HG03558 (cell line): ENCODE results near the gene APMAP.

Experiments used
- ATAC-seq: cut with Tn5 transposase; IDR thresholded peaks from one replicate; pipeline ENCODE4 v1.9.1; 2021; ENCODE audit warnings: moderate number of reproducible peaks; ENCODE audit not compliant: unreplicated experiment; ENCODE audit errors: extremely low read depth

Gene APMAP

GRCh38 chr20:25025091-25025861 lies 32.7 kb upstream of the APMAP start:
- ATAC-seq, result no peak

- ATAC-seq, result no peak
Observed at GRCh38 chr20:25024171-25024570, 31.6 kb upstream of the APMAP start.

DNA sequence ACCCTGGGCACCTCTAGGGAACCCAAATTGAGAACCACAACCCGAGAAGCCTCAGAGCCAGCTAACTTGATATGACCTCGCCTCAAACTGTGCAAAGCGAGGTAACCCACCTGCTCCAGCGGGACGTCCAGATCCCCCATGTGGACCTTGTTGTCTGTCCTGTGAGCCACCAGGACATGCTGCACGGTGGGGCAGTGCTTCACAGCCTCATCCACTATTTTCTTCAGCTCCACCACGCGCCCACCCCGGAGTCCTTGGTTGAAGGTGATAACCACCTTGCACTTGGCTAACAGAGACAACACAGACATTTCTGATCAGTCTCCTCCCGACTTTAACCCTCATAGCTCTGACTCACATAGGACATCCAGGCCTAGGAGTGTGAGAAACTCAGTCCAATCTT lies 30.8 kb upstream of the APMAP start:
- no peak for ATAC-seq

DNA sequence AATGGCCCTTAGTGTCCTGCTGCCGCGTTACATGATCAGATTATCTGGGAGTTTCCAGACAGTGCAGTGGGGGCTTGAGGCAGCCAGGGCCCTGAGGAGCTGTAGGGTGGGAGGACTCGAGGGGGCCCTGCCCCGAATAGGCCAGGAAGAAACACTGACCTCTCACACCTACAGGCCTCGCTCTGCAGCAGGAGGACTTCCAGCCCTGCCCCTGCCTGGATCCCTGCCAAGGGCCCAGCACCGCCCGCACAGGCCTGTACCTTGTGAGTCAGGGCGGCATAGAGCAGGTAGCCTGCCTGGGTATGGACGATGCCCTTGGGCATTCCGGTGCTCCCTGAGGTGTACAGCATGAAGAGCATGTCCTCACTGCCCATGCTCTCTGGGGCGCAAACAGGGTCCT lies 30.1 kb upstream of the APMAP start:
- no peak for ATAC-seq

DNA sequence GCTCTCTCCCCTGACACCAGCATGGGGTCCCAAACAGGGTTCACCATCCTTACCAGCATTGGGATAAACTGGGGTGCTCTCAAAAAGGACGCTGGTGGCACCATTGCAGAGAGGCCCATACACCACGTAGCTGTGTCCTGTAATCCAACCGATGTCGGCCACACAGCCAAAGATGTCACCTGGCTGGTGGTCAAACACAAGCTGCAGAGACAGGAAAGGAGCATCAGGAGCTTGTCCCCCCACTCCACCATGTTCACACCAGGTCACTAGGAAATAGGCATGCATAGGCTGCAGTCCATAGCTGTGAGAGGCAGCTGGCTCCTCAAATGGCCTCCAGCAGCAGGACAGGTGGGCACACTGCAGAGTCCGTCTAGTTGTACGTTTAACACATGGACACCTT lies 28.8 kb upstream of the APMAP start:
- no peak for ATAC-seq

GRCh38 chr20:25020901-25021301 lies 28.4 kb upstream of the APMAP start:
- no peak for ATAC-seq

DNA sequence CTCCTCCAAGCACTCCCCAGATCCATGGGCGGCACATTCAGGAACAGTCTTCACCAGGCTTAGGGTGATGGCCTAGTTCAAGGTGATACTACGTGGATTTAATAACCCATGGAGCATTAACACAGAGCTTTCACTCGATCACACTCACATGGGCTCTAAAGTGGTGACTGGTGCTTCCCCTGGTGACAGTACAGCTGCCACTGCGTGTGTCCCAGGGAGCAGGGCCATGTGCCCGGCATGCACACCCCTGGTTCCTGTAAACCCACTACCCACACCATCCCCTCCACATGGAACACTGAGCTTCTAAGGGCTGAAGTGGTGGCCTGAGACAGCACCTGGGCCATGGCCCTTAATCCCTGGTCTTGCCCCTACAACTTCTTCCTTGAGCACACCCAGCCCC lies 27.8 kb upstream of the APMAP start:
- ATAC-seq, result no peak

GRCh38 chr20:25019381-25020155 lies 27.0 kb upstream of the APMAP start:
- no peak for ATAC-seq

- ATAC-seq, result no peak
Observed at GRCh38 chr20:25018841-25019240, 26.3 kb upstream of the APMAP start.

DNA sequence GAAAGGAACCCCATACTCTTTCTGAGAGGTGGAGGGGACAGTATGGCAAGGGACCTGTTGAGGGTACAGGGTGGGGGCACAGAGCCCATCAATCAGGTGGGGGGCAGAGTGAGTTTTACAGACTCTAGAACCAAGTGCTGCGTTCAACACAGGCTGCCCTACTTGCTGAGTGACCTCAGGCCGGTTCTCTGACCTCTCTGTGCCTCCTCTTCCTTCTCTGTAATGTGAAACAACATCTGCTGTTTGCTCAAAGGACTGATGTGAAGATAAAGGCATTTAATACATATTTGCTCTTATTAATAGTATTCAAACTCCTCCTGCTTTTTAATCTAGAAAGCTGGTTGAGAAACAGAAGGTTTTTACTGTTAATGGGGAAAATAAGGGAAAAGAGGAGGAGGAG lies 25.9 kb upstream of the APMAP start:
- ATAC-seq, result no peak

GRCh38 chr20:25017257-25017803 lies 24.8 kb upstream of the APMAP start:
- no peak for ATAC-seq

DNA sequence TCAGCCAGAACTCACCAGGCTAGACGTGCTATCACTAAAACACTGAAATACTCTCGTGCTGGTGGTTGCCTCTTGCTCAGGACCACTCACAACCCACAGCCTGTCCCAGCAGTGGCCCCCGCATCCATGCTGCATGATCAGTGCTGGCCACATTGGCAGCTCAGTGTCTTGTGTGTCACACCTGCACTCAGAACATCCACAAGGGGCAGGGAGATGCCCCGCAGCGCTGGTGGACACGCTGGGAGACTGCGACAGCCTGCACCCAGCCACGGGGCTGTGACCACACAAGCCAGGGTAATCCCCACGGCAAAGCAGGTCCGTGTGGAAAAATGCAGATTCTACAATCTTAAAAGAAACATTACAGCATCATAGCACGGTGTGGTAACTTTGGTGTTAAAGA lies 23.9 kb upstream of the APMAP start:
- no peak for ATAC-seq

GRCh38 chr20:25015986-25016385 lies 23.4 kb upstream of the APMAP start:
- ATAC-seq, result no peak

GRCh38 chr20:25014816-25015215 lies 22.3 kb upstream of the APMAP start:
- no peak for ATAC-seq

GRCh38 chr20:25013478-25014380 lies 21.2 kb upstream of the APMAP start:
- no peak for ATAC-seq

DNA sequence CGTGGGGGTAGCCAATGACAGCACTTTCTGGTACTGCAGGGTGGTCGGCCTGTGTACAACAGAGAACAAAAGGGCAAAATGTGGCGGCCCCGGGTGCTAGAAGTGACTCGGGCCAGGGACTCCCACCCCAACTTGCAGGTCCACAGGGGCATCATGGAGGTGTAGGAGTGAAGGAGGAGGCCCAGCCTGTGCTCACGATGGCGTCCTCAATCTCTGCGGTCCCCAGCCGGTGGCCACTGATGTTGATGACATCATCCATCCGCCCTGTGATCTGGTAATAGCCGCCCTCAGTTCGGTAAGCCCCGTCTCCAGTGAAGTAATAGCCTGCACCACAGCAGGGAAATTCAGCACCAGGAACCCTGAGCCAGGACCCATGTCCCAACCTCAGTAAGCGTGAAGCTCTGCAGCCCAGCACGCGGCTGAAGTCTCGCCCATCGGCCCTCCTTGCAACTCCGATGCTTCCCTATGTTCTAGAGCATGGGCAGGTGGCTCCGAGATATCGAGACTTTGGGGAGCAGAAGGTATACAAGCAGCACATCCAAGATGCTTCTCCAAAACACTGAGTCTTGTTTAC lies 20.2 kb upstream of the APMAP start:
- no peak for ATAC-seq

GRCh38 chr20:25011831-25012241 lies 19.3 kb upstream of the APMAP start:
- ATAC-seq, result no peak

DNA sequence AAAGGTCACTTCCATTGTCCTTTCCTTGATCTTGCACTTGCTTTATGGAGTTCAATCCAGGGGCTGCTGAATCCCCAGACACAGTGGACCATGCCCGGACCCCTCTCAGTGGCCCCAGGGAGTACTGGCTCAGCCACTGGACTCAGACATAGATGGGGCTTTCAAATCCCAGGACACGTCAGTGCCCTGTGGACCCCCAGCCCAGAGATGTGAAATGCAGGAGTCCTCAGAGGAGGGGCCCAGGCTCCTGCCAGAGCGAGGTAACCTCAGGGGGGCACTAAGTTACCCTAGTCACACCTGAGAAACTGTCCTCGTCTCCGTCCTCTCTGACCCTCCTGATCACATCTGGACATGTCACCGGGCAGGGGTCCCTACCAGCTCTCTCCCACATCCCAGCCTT lies 18.7 kb upstream of the APMAP start:
- ATAC-seq, result no peak

DNA sequence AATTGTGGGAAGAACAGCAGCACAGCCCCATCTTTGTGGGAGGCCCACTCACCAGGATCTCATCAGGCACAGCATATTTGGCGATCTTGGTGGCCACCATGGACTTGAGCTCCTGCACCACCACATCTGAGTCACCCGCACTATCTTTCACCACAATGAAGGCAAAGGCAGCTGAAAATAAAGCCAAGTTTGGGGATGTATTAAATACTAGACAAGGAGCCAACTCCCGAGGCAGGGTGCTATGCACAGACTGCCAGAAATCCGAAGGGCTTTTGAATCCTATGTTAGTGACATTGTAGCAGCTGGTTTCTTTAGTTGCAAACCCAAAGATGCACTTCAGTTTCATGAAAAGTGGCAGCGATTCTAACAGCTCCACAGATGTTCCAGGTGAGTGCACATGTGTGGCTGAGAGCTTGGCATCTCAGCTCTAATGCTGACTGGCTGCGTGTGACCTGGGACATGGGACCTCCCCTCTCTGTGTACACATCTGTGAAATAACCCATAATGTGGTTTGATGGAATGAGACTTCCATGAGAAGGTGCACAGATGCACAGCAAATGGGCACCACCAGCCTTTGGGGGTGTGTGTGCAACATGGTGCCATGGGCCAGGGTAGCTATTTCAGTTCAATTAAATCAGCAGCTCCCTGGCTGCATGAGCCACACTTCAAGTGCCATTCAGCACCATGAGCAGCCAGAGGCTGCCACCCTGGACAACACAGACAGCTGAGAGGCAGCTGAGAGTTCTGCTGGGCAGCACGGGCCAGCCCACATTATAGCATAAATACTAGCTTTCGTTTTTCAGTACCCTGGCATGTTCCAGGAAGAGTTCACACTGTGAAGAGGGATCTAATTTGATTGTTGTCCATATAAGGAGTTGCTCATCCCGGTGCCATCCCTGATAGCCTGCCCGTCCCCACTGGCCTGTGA lies 16.9 kb upstream of the APMAP start:
- no peak for ATAC-seq
